Daoy (cell line): ENCODE results near the gene ARPC1B. TPM values are rescaled to one million over a fixed set of nuclear protein-coding genes. Genes with fewer than 3 reads are reported as not detected.
"Not testable (repeated sequence)": the region's sequence is repeated elsewhere in the genome, so short reads cannot be mapped to it uniquely, and the experiment has no call there.

Source experiments
- DNase-seq: peaks from one replicate; pipeline ENCODE4 v3.0.0-alpha.2; 2015; ENCODE audit warnings: low read depth
- total RNA-seq: library from RNA; depleted of rRNA; stranded (reverse); fragments of >200 nt; shearing (Covaris generic); gene quantifications from 2 replicates; pipeline ENCODE4 v1.2.3, GENCODE V29; 2014; rRNA removed

The ARPC1B gene
- 377 and 446 TPM in 2 replicates for total RNA-seq

- DNase-seq = peak; percentile 95
Observed at GRCh38 chr7:99374111-99375064, at the start of gene ARPC1B. Gene ARPC1B (plus strand): TSS chr7:99374730. CDS start chr7:99385715, 10,985 bp downstream.

- DNase-seq = no peak
Observed at GRCh38 chr7:99325001-99325493, 49.5 kb upstream of the ARPC1B start.

- DNase-seq = peak; percentile 99
Observed at GRCh38 chr7:99325592-99326407, 48.7 kb upstream of the ARPC1B start, which contains the start of gene ARPC1A. Gene ARPC1A (plus strand): TSS chr7:99325898. CDS start chr7:99333354, 7,456 bp downstream.

GRCh38 chr7:99326408-99326782 lies 48.1 kb upstream of the ARPC1B start:
- no peak for DNase-seq

GRCh38 chr7:99330314-99330961 lies 44.1 kb upstream of the ARPC1B start:
- DNase-seq = peak; percentile 92

GRCh38 chr7:99331002-99331401 lies 43.5 kb upstream of the ARPC1B start:
- DNase-seq = peak; percentile 35

GRCh38 chr7:99339595-99339994 lies 34.9 kb upstream of the ARPC1B start:
- DNase-seq = no peak

GRCh38 chr7:99340659-99341058 lies 33.9 kb upstream of the ARPC1B start:
- no peak for DNase-seq

GRCh38 chr7:99344061-99344647 lies 30.4 kb upstream of the ARPC1B start:
- DNase-seq = no peak

GRCh38 chr7:99350641-99351040 lies 23.9 kb upstream of the ARPC1B start:
- DNase-seq = not testable (repeated sequence)

- DNase-seq = no peak
Observed at GRCh38 chr7:99352247-99352646, 22.3 kb upstream of the ARPC1B start.

- no peak for DNase-seq
Observed at GRCh38 chr7:99355098-99355497, 19.4 kb upstream of the ARPC1B start.

GRCh38 chr7:99357701-99358490 lies 16.6 kb upstream of the ARPC1B start:
- no peak for DNase-seq

GRCh38 chr7:99358521-99358920 lies 16.0 kb upstream of the ARPC1B start:
- not testable (repeated sequence) for DNase-seq

GRCh38 chr7:99359465-99360154 lies 14.9 kb upstream of the ARPC1B start:
- DNase-seq = no peak

- DNase-seq = peak; percentile 89
Observed at GRCh38 chr7:99362801-99363200, 11.7 kb upstream of the ARPC1B start.

GRCh38 chr7:99363286-99363685 lies 11.2 kb upstream of the ARPC1B start:
- DNase-seq = no peak

GRCh38 chr7:99365318-99366141 lies 9.0 kb upstream of the ARPC1B start:
- peak; percentile 42 for DNase-seq

- DNase-seq = no peak
Observed at GRCh38 chr7:99366646-99367045, 7.9 kb upstream of the ARPC1B start.
